Stimulated activated CD8-positive, alpha-beta memory T cell treated with anti-CD3 and anti-CD28 coated beads, Interleukin-15, amount 100 ng/mL, for 24 hours (primary cell): Measurements from ENCODE around the gene ELOVL3.
A peak's percentile ranks its signal among the peaks of the same experiment; 100 is the strongest.
"Not testable (repeated sequence)": the region's sequence is repeated elsewhere in the genome, so short reads cannot be mapped to it uniquely, and the experiment has no call there.

Experiments
- DNase-seq: peaks from one replicate; pipeline ENCODE4 v3.0.0-alpha.2; 2020; ENCODE audit warnings: low read depth

Gene ELOVL3, protein sequence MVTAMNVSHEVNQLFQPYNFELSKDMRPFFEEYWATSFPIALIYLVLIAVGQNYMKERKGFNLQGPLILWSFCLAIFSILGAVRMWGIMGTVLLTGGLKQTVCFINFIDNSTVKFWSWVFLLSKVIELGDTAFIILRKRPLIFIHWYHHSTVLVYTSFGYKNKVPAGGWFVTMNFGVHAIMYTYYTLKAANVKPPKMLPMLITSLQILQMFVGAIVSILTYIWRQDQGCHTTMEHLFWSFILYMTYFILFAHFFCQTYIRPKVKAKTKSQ

DNA sequence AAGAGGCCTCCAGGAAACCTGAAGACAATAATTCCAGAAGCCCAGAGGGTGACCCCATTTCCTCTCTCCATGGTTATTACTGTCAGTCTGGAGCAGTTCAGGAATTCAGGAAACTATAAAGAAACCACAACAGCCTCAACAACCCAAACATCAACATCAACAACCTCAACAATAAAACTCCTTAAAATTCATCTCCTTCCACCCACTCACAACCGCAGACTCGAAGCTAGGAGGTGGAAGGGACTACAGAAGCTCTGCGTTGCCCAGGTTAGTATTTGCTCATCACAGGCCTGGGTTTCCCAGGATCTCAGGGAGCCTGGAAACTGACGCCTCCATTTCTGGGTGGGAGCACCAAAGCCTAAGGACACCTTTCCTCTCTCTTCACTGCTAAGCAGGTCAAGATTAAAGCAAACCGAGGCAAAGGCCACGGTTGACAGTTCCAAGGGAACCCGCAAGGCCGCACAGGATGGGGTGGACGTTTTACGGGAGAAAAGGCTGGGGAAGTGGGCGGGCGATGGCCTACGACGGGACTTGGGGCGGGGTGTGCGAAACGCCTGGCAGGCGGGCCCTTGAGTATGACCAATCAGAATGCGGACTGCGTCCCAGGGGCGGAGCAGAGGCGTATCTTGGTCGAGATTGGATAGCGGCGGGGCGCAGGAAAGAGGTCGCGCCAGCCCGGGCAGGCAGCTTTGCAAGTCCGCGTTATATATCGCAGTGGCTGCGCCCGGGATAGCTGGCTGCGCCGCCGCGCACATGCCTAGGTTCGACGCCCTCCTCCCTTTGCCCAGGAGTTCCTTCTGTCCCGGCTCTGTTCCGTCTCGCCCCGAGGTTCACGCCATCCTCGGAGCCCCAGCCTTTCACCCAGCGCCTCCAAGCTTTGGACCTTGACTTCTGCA lies at the start of gene ELOVL3:
Gene ELOVL3, plus strand, starts transcription at position 654 of the 896 bp plus-strand sequence. CDS start 250 bp downstream, outside the sequence.
- DNase-seq: peak; percentile 42

DNA sequence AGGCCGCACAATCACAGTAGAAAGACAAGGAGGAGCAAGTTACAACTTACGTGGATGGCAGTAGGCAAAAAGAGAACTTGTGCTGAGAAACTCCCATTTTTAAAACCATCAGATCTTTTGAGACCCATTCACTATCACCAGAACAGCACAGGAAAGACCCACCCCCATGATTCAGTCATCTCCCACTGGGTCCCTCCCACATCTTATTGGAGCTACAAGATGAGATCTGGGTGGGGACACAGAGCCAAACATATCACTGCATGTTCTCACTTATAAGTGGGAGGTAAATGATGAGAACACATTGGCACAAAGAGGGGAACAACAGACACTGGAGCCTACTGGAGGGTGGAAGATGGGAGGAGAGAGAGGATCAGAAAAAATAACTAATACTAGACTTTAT lies 41.5 kb upstream of the ELOVL3 start:
- no peak for DNase-seq

DNA sequence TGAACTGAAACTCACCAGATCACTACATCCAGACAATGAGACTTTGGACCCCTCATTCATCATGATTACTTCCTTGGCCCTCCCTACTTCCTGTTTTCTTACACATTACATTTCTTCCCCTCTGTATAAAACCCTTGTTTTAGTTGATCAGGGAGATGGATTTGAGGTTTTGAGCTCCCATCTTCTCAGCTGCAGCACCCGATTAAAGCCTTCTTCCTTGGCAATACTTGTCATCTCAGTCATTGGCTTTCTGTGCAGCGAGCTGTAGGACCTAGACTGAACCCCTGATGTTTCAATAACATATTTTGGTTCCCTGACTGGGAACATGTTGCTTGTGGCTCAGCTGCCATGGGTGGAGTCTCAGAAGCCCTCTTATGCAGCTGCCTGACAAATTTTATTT lies 40.8 kb upstream of the ELOVL3 start:
- DNase-seq: no peak

DNA sequence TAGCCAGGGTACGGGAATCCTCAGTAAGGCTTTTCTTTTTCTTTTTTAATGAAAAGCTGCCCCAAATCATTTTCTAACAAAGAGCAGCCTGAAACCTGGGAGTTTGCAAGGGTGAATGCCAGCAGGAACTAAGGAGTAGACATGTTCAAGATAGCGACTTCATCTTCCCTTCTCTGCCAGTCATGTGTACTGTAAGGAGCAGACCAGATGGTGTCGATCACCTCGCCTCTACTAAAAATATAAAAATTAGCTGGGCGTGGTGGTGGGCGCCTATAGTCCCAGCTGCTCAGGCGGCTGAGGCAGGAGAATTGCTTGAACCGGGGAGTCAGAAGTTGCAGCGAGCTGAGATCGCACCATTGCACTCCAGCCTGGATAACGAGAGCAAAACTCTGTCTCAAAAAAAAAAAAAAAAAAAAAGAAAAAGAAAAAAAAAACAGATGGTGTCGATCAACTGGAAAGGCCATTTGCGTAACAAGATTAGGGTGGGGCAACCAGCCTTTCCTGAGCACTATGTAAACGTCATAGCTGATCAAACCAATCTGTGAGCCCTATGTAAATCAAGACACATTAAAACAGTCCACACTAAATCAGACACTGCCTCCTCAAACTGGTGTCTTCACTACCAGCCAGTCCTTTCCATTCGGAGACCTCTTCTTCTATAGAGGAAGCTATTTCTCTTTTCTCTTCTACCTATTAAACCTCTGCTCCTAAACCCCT lies 40.1 kb upstream of the ELOVL3 start:
- DNase-seq: no peak

DNA sequence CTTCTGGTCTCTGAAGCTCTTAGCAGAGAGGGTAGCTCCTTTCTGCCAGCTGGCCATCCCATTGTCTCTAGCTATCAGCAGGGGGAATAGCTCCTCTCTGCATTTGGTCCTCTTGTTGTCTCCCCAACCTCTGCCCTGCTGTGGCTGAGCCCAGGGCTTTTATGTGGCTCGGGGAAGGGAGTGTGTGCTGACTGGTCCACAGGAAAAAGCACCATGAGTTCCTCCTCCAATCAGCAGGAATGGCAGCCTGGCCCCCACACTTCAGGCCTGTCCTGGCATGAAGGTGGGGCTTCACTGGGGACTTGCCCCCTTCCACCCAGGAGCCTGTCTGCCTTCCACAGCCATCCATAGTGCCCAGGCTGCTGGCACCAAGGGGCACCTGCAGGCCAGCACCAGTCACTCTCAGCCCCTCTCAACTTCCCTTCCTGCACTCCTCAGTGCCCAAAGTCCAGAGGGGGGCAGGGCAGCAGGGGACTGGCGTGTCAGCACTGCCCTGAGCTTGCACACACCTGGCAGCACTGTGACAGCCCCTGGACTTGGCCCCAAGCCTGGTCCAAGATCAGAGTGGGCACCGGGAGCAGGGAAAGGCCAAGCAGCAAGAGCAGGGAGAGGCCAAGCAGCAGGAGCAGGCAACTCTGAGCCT lies 37.7 kb upstream of the ELOVL3 start:
- no peak for DNase-seq

DNA sequence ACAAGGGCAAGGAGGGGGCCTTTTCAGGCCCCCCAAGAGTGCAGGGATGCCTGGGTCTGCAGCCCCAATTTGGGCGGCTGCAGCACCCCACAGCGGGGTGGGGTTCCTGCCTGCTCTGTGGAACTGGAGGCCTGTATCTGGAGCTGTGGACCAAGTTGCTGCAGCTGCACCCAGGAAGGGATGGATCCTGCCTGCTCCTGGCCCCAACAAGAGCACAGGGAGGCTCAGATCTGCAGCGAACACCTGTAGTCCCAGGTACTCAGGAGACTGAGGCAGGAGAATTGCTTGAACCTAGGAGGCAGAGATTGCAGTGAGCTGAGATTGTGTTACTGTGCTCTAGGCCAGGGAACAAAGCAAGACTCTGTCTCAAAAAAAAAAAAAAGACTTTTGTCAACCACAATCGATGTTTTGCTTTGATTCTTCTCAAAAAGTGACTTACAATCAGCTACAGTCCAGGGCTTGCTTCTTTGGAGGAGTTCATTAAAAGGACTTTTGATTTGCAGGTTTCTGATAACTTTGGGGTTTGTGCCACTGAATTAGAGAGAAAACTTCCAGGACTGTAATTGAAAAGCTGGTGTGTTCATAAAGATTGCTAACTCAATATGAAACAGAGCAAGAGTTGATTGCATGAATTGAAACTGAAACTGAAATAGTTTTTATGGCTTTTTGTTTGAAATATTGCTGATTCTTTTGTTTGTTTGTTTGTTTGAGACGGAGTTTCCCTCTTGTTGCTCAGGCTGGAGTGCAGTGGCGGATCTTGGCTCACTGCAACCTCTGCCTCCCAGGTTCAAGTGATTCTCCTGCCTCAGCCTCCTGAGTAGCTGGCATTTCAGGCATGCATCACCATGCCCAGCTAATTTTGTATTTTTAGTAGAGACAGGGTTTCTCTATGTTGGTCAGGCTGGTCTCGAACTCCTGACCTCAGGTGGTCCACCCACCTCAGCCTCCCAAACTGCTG lies 36.9 kb upstream of the ELOVL3 start:
- DNase-seq: not testable (repeated sequence)

DNA sequence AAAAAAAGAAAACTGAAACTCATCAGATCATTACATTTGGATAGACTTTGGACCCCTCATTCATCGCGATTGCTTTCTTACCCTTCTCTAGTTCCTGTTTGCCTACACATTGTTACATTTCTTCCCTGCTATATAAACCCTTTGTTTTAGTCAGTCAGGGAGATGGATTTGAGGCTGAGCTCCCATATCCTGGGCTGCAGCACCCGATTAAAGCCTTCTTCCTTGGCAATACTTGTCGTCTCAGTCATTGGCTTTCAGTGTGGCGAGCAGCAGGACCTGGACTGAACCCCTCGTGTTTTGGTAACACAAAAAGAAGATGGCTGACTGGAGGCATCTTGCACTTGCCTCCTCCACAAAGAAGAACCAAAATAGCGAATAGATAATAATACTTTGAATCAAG lies 34.1 kb upstream of the ELOVL3 start:
- DNase-seq: no peak

DNA sequence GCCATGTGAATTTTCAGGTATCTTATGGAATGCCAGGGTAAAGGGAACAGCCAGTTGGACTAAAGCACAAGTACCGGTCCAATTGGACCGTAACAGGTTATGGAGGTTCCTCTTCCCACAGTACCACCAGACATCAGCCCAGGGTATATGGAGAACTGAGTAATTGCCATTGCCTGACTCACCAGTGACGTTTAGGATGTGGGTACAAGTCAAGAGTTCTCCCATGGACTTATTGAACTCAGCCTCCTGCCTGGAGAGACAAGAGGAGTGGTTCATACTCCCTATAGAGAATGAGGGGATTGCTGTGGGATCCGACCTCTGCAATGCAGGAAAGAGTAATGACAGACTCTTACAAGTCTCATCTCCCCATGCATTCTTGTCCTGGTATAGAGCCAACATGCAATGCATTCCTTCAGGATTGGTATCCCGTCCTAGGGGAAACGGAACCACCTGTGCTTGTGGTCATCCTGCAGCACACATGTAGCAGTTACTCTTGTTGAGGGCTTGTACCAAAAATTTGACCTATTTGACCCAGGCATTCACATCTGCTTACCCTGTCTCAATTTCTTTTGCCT lies 30.7 kb upstream of the ELOVL3 start:
- DNase-seq: no peak

DNA sequence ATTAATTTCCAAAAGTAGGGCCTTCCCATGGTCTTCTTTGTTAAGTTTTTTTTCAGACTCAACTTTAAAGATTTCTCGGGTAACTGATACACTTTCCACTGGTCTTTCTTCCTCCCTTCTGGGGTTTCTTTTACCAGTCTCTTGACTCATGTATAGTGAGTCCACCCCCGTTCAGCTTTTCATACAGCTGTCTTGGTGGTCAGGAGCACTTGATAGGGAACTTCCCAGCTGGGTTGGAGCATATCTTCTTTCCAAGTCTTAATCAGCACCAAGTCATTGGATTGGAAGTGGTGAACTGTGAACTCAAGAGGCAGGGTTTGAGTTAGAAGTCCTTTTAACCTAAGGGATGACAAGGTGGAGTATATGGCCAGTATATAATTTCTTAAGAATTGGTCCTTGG lies 29.2 kb upstream of the ELOVL3 start:
- DNase-seq: no peak

DNA sequence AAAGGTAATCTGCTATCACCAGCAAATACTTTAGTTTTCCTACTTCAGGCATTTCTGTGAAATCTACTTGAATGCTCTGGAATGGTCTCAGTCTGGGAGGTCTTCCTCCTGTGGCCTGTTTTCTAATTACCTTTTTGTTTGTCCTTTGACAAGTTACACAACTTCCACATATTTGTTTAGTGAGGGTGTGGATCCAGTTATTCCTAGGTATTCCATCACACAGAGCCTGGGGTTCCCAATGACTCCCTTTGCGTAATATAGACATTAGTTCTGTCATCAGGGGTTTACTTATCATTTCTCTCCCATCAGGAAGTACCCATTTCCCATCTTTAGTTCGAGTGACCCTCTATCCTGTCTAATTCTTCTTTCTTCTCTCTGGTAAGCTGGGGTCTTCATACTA lies 28.1 kb upstream of the ELOVL3 start:
- no peak for DNase-seq

DNA sequence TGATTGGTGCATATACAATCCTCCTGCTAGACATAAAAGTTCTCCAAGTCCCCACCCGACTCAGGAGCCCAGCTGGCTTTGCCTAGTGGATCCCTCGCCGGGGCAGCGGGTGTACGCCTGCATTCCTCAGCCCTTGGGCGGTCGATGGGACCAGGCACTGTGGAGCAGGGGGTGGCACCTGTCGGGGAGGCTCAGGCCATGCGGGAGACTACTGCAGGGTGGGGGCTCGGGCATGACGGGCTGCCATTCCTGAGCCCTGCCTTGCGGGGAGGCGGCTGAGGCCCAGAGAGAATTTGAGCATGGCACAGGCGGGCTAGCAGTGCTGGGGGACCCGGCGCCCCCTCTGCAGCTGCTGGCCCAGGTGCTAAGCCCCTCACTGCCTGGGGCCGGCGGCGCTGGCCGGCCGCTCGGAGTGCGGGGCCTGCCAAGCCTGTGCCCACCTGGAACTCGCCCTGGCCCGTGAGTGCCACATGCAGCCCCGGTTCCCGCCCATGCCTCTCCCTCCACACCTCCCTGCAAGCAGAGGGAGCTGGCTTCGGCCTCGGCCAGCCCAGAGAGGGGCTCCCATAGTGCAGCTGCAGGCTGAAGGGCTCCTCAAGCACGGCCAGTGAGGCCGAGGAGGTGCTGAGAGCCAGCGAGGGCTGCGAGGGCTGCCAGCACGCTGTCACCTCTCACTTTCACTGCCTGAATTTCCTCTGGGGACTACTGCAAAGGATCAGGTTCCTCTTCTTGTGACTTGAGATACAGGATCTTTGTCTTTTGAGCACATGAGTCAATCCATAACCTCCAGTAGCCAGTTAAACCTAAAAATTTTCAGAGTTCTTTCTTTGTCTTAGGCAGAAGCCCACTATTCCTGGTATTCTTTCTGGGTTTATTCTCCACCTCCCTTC lies 25.1 kb upstream of the ELOVL3 start:
- DNase-seq: no peak

DNA sequence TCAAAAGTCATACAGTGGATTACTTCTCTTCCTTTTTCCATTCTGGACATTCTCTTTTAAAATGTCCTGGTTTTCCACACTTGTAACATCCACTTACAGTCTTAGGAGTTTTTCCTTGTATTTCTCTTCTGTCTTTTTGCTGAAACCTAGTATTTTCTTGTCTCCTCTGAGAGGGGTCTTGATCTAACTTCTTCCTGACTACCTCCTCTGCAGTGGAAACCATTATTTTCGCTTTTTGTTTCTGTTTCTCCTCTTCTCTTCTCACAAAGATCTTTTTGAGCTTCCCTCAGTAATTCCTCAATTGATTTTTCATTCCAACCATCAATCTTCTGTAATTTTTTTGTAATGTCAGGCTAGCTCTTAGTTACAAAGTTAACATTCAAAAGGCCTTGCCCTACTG lies 23.7 kb upstream of the ELOVL3 start:
- DNase-seq: no peak

DNA sequence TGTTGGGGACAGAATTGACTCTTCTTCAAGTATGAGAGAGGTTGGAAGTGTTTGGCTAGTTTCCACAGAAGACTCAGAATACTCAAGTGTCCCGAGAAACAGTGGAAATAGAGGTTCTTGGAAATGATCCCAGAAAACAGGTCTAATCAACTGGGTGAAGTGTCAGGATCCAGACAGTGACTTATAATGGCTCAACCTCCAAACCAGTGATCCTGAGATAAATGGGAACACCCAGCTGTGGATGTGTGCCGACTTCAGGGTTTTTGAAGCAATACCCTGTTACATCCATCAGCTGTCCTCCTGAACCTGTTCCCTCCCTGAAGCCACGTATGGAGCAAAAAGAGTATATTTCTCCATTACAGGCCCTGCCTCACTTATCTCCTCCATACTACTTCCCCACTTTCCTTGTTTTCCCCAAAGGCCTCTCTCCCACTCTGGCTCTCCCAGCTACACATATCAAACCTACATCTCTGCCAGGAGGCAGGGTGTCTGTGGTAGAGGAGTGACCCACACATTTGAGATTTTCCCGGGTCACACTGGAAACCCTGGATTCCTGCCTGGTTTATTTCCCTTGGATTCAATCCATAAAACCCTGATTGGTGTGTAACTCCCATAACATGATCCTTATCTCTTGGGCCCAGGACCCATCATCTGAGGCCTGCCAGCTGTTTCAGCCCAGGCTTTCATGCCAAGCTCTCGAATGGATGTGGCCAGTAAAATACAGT lies 17.6 kb upstream of the ELOVL3 start:
- no peak for DNase-seq

DNA sequence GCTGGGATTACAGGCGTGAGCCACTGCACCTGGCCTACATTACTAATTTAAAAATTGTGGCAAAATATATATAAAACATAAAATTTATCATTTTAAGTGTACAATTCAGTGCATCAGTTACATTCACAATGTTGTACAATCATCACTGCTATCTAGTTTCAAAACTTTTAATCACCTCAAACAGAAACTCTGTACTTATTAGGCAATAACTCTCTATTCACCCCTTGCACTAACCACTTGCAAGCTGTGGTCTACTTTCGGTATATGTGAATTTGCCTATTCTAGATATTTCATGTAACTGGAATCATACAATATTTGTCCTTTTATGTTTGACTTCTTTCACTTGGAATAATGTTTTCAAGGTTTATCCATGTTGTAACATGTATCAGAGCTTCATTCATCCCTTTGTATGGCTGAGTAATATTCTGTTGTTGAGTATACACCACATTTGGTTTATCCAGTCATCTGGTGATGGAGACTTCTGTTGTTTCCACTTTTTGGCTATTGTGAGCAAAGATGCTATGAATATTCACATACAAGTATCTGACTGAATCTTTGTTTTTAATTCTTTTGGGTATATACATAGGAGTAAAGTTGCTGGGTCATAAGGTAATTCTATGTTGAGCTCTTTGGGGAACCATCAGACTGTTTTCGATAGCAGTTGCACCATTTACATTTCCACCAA lies 14.3 kb upstream of the ELOVL3 start:
- no peak for DNase-seq

DNA sequence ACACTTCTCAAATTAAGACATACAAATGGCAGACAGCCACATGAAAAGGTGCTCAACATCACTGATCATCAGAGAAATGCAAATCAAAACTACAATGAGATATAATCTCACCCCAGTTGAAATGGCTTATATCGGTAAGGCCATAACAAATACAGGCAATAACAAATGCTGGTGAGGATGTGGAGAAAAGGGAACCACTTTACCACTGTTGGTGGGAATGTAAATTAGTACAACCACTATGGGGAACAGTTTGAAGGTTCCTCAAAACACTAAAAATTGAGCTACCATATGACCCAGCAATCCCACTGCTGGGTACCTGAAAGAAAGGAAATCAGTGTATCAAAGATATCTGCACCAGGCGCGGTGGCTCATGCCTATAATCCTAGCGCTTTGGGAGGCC lies 12.5 kb upstream of the ELOVL3 start:
- DNase-seq: not testable (repeated sequence)

DNA sequence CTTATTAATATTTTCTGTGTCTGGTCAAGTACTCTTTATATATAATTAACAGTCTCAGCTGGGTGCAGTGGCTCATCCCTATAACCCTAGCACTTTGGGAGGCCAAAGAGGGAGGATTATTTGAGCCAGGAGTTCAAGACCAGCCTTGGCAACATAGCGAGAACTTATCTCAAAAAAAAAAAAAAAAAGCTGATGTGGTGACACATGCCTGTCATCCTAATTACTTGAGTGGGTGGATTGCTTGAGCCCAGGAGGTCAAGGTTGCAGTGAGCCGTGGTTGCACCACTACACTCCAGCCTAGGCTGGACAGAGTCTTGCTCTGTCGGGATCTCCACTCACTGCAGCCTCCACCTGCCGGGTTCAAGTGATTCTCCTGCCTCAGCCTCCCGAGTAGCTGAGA lies 6.7 kb upstream of the ELOVL3 start:
- DNase-seq: no peak

DNA sequence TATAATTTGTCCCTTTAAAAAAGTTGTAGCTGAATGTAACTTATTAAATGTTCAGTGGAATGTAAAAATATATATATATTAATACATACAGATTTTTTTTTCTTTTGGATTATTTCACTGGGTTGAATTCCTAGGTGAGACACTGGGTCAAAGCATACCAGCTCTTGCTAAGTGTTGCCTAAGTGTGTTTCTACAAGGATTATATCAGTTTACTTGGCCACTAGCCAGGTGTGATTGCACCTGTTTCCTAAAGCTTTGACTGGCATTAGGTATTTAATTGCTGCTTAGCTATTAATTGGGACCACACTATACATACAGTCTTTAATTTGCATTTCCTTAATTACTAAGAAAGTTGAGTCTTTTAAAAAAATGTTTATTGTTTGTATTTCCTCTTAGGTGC lies 5.5 kb upstream of the ELOVL3 start:
- no peak for DNase-seq

DNA sequence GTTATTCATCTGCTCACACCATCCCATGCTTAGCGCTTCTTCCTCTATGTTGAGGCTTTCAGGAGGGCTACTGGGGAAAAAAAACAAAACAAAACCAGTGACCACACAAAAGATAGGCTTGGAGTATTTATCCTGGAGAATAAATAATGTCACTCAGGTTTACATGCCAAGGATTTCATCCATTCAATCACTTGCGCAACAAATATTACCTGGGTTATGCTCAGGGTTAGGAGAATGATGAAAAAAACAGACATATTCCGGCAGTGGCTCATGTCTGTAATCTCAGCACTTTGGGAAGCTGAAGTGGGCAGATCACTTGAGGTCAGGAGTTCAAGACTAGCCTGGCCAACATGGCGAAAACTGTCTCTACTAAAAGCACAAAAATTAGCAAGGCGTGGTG lies 3.3 kb upstream of the ELOVL3 start:
- no peak for DNase-seq

DNA sequence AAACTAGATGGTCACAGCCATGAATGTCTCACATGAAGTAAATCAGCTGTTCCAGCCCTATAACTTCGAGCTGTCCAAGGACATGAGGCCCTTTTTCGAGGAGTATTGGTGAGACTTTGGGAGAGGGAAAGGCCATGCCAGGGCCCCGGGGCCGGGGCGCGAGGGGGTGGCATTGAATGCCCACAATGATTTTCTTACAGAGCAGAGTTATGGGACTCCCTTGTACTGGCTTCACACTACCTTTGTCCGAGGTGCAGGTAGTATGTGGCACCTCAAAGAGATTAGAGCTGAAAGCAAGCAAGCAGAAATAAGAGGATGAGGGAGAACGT lies 407 bp downstream of the ELOVL3 start:
- no peak for DNase-seq
